Kidney capillary endothelial cell (primary cell): Measurements from ENCODE around the gene CTNNA3.

ENCODE experiments used
- DNase-seq: peaks from one replicate; pipeline ENCODE4 v3.0.0-alpha.2; 2018; ENCODE audit warnings: low spot score

CTNNA3 gene

DNA sequence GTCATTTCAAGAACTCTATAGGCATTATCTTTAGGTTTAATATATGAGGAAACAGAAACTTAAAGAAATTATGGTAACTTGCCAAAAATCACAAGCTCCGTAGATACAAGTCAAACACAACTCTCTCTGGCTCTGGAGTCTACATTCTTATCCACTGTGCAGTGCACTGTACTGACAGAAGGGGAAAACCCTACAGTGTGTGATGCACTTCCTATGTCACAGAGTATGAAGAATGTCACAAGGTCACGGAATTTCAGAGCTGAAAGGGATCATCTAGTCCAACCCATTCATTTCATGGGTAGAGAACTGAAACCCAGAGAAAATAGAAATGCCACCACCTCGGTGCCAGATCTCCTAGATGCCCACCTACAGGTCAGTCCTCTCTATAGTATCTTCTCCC is 684.0 kb downstream of the CTNNA3 start:
- no peak for DNase-seq

DNA sequence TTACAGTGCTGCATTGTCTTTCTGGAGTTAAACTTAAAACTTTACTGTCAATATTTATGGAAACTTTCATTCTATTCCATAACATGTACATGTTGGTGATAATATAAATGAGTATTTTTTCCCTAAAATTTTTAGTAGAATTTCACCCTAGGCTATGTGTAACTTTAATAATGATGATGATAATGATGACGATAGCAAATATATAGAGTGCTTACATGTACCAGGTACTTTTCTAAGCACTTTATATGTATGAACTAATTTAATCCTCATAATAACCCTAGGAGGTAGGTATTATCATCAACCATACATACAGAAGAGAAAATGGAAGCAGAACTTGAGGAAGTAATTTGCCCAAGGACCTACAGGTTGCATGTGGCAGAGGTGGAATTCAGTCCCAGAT is 684.5 kb downstream of the CTNNA3 start:
- DNase-seq, result no peak

DNA sequence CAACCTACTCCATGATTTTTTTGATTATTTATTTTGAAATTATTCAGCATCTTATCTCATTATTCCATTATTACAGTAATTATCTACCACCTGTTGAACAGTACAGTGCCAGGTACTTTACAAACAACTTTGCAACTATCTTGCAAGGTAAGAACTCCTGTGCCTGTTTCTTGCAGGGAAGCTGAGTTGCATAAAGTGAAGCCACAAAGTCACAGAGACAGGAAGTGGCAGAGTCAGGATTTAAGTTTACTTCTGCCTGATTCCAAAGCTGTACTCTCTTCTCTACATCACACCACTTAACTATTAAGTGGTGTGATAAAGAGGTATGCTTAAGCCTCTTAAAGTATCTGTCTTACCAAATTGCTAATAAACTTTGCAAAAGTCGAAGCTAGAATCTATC is 690.0 kb downstream of the CTNNA3 start:
- no peak for DNase-seq

DNA sequence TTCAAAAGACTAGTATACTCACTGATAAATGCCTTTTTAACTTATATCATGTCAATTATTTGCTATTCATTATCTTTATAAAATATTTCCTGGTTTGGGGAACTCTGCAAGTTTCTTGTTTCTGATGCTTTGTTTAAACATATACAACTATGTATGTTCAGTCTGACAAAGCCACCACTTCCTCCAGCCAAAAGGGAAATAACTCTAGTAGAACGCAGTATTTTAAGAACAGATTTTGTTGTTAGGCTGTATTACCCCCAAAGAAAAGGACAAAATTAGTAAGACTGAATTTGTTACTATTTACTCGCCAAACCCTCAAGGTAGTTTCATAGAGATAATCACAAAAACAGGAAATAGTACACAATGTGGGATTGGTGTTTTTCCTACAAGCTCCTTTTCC is 691.3 kb downstream of the CTNNA3 start:
- DNase-seq, result no peak

DNA sequence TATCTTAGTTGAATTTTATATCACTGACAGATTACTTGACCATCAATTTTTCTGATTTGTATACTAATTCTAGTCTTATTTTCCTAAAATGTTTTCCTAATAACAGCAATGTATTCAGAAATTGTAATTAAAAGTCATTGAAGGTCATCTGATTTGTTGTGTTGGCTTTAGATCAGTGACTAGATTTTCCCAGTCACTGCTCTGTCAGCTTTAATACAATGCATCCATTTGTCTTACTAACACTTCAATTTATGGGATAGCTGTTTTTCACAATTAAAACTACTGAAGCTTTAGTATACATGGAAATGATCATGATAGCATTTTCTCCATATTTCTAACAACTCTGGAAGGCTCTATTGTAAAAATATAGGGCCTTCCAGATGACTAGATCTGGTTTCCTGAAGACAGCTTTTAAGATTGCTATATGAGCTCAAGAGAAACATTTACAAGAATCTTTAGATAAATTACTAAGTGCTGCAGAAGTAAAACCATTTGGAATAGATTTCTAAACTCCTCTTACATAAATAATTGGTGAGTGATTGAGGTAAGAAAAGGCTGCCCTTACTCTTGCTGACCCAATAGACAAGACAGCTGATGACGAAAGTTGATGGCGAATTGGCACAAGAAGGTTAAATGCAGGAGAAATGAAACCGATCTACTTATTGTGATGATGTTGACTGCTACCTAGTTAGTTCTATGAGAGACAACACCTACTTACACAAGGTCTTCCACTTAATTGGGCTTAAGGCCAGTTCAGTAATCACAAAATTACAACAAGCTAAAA is 696.0 kb downstream of the CTNNA3 start:
- DNase-seq, result no peak

DNA sequence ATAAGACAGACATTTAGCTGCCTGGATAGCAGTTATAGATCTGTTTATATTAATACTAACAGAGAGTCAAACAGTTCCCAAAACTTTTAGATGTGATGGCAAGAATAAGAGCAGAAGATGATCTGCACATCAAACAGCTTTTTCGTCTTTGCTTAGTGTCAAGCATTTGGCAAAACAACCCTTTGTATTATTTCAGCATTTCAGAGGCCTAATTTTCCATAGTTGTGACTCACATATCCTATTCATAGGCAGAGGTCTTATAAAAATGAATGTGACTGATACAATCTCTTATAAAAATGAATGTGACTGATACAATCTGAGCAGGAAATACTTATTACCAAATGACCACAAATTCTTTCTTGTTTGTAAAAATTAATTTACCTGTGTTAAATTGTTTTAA is 699.0 kb downstream of the CTNNA3 start:
- DNase-seq, result no peak

DNA sequence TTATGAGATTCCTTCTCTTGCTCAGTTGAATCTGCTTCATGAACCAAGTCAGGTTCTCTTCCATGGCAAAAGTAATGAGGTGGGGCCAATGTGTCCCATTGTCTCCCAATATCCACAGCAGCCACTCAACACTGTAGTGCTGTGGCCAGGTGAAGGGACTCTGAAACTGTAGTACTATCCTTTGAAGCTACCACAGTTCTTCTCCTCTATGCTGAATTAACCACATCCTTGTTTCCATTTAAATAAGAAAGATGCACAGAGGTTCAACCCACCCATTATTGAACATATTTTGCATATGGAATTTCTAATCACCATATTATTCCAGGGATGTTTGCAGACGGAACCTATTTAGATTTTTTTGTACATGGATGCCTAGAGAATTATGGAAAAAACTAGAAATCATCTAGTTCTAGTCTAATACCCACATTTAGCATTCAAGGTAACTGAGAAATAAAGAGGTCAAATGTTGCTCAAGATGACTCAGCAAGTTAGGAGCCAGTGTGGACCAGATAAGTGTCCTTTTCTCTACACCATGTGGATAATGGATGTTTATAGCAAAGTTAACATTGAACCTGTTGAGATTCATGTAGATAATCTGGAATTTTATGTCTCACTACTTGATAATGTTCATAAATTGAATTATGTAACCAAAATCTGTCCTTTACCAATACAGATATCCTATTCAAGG is 705.7 kb downstream of the CTNNA3 start:
- no peak for DNase-seq

DNA sequence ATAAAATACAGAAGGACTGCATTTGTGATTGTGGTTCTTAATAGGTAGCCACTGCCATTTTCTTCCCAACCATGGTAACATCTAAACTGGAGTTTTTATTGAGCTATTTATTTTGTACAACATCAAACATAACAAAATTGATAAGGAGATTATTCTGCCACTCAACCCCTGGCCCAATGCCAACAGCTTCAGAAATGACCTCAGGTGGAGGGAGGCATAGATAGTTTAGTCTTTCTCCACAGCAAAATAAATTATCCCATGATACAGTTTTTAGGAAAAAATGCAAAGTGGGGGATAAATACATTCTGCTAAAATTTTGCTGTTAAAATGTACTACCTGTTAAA is 712.5 kb downstream of the CTNNA3 start:
- no peak for DNase-seq

DNA sequence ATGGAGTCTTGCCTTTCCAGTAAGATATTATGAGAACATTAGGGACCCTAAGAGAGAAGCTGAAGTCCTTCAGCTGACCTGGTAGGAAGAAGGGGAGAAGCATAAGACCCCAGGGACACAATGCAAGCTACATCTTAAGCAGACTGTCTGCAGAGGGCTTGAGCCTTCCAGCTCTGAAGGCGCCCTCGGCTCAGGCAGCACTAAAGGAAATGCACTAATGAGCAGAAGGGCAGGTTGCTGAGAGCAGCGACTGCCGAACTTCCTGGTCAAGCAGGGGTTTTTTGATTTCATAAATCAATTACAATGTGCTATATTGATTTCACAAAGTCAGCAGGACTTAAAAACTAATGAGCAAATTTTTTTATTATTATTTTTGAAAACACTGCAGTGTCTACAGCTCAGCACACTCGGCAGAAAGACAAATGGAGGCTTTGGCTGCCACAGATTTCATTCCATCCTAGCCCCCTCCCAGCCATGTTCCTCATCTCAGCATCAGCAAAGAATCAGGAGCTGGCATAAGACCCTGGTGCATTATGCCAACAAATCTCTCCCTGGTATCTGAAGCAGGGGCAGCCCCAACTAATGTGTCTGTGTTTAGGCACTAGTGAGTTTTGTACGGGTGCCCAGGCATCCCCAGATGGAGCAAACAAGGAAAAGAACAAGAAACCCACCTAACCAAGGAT is 713.1 kb downstream of the CTNNA3 start:
- DNase-seq, result no peak

DNA sequence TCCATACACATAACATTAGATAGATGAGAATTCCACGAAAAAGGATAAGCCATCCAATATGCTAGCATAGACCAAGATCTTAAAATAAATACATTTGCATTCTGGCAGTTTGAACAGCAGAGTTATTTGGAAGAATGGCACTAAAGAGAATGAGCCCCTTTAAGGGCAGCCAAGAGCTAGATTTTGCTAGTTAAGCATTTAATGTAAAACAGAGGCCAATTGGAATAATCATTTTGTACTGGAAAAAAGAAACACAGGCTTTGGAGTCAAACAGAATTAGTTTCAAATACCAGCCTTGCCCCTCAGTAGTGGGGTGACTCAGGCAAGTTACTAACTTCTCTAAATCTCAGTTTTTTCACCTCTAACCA is 714.0 kb downstream of the CTNNA3 start:
- DNase-seq, result no peak

DNA sequence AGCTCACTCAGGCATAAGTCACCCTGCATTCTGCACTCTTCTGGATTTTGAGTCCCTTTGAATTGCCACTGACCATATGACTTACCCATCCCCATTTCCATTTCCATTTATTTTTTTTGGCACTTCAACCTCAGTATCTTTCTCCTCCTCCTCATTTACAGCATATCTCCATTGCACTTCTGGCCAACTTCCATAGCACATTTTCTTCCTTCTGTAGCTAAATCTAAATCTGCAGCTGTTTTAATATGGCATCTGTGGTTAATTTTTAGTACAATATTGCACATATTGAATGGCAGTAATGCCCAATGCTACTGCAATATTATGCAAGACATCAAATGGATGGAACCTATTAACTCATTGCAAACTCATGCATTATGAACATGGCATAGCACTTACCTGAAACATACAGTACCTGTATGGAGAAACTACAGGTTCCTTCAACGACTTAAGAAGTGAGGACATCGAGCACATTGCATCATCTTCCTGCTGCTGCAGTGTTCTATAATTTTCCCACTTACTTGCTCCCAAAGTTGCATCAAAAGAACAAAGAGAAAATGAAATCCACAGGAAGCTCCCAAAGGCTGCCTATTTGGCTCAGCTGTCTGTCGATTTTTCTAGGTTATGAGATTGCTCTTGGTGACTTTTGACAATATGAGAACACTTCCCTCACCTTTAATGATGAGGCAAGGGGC is 714.5 kb downstream of the CTNNA3 start:
- no peak for DNase-seq

DNA sequence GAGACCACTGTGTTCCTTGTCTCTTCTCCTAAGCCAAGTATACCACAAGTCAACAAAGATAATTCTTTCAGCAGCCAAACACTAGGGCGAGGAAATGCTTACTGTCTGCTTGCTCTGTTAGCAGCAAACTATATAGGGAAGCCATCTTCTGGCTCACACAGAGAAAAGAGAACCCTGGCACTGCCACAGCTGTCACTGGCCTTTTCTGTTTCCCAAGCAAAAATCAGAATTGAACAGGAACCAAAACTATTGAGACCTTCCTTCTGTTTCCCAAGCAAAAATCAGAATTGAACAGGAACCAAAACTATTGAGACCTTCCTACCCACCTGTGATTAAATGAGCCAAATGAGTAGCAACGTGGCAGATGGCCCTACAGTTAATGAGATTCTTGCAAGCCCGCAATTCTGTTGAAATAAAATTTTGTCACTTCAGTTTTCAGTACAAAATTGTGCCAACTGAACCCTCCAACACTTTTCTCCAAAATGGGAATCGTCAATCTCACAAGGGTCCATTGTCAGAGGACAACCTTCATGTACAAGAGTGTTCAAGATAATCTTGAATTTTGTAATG is 715.7 kb downstream of the CTNNA3 start:
- no peak for DNase-seq

DNA sequence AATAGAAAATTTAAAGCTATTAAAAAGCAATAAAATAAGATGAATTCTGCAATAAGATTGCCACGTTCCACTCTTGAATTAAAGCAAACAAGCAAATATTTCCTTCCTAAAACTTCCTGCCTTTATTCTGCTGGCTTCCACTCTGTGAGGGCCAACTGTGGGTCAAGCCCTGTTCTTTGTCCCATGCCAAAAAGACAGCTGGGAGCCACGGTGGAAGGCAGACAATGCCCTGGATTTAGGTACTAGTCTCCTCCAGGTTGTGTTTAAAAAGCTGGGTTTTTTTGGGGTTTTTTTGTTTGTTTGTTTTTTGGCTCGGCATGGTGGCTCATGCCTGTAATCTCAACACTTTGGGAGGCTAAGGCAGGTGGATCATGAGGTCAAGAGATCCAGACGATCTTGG is 731.0 kb downstream of the CTNNA3 start:
- no peak for DNase-seq

DNA sequence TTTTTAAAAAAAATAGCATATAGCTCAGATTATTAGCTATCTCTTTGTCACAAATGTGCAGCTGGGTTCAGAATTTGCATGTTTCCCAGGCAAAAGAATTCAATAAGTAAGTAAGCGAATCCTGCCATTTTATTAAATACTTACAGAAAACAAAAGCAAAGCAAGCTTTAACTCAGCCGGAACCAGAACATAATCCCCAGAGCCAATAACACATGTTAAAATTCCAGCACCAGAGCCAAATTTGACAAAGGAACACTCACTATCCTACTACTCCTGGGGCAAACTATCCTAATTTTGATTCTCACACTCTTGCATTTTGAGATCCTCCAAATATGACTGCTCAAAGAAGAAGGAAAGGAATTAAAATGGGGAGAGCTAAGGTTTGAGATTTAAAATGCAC is 737.5 kb downstream of the CTNNA3 start:
- DNase-seq, result no peak

DNA sequence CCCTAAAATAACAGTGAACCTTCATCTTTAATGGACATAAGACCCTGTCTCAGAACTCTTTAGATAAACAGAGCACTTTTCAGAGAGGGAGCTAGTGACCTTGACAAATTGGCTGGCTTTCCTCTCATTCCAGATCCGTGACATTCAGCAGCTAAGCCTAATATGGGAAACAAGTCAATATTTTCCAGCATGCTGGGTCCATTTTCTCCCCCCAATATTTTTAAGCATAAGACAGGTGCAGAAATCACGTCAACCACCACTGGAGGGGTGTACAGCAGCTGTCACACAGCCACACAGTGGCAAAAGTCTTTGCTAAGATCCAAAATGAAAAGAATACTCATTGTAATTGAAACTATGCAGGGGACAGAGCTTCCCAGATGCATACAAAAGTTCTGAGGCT is 744.1 kb downstream of the CTNNA3 start:
- DNase-seq, result no peak

DNA sequence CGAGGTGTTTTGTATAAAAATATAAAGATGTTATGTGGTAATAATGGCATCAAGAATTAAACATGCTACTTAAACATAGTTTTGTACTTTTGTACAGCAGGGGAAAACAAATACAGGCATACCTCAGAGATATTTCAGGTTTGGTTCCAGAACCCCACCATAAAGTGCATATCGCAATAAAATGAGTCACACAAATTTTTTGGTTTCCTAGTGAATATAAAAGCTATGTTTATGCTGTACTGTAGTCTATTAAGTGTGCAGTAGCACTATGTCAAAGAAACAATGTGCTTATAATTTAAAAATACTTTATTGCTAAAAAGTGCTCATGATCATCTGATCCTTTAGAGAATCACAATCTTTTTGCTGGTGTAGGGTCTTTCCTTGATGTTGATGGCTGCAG is 752.4 kb downstream of the CTNNA3 start:
- no peak for DNase-seq

DNA sequence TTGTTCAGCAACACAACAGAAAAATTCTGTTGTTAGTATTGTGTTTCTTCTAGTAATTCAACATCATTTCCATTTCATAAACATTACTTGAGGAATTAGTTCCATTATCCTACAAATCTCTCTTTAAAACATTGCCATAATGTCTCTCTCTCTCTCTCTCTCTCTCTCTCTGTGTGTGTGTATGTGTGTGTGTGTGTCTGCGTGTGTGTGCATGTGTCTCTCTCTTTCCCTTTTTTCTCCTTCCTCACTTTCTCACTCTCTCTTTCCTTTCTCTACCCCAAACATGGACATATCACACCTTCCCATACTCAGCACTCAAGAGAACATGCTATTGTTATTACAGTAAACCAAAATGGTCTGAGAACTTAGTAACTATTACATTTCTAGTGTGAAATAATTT is 753.6 kb downstream of the CTNNA3 start:
- DNase-seq, result no peak

DNA sequence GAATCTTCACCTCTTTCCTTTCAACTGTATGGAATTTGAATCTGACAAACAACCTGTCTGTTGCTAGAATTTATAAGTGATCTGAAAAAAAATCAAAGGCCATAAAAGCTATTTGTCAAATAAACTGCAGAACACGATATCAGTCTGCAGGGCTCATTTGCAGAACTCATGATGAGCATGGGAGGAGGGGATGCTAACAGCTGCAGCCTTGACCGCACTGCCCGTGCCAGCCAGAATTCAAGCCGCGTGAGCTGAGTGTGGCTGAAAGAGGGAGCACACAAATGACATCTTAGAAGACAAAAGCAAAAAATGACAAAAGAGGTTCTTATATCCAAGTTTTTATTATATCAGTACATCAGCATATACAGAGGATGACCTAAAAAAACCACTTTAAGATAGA is 754.5 kb downstream of the CTNNA3 start:
- DNase-seq, result no peak

DNA sequence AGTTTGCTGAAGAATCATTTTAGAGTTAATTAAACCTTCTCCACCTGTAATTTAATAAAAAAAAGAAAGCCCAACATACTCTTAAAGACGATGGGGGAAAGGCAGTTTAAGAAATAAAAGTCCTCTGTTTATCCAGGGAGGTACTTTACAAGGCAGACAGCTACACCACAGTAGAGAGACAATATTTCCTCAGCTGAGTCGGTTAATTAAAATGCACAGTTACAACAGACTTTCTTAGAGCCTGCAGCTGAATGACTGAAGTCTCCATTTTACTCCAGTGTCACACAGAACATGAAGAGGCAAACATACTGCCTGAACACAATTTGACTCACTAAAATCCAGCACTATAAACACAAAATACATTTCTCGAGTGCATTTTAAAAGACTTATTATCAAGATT is 755.0 kb downstream of the CTNNA3 start:
- DNase-seq, result no peak

DNA sequence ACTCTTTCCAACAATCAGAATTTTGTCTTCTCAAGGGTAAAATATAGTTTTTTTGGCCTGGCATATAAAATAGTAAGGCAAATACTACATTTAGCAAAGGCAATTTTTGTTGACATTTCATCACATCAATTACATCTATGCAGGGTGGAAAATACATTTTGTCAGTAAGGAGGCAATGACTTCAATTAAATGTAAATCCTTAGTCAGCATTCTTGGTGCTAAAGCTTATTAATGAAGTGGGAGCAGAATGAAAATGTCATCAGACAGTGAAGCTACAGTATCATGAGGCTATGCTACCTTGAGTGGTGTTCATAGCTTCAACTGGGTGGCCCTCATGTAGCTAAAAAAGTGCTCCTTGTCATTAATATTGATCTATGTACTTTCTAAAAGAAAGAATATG is 761.3 kb downstream of the CTNNA3 start:
- DNase-seq, result no peak

DNA sequence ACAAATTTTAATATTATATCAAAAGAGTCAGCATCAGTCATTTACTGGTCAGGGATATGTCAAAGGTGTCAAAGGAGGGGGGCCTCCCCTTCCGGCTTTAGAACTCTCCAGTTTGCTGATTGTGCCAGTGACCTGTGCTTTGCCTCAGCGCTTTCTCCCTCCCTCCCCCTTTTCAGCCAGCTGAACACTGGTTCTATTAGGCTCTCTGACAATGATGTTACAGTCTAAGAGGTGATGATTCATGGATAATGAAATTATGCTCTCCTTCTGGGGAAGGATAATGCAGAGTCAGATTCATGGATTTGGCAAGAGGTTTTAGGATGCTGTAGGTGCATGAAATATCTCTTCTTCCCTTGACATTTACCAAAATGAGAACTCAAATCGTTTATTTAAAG is 764.0 kb downstream of the CTNNA3 start:
- DNase-seq, result no peak

DNA sequence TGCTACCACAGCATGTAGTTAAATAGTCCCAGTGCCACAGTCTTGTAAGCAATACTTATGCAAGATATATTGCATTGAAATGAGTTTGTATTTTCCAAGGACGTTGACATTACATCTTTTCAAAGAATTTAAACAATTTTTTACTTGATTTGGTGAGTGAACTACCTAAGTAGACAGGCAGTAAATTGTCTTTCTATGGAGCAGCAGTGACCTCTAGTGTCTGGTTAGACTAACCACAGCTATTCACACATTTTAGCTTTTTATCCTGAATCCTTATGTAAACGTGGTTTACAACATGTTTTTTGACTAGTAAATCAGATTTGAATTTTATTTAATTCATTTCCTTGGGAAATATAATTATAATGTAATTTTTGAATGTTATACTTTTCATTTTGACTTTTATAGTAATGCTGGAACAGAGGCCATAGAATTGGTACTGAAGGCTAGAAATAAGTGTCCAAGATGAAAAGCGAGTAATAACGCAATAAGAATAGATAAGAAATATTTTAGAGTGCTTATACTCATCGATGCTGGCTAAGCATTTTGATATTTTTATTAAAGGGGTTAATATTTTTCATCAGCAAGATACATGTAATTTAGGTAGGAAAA is 764.6 kb downstream of the CTNNA3 start:
- DNase-seq, result peak; percentile 53
